Right lobe of liver (tissue), 6 donors: ENCODE data around the gene MACROH2A1. TPM values are rescaled to one million over a fixed set of nuclear protein-coding genes. Genes with fewer than 3 reads are reported as not detected.

Source experiments
- ATAC-seq, 4 donors: fragments of 200-7000 bp; cut with Tn5 transposase; one replicate each; pipeline ENCODE4 v1.9.1; 2020; ENCODE audit warnings: mild to moderate bottlenecking in 4 of 4, moderate library complexity in 4 of 4
- DNase-seq, 3 donors: peaks; one replicate each; pipeline ENCODE4 v3.0.0-alpha.2; 2020
- H3K27ac ChIP-seq, 3 donors: fragments of 200-600 bp; one replicate each; pipeline ENCODE4 v1.8.0; 2022
- H3K27me3 ChIP-seq, 2 donors: fragments of 200-600 bp; one replicate each; pipeline ENCODE4 v1.8.0; 2022
- H3K36me3 ChIP-seq, 4 donors: fragments of 200-600 bp; sonication (generic) in 1 of 4; one replicate each; pipeline versions ENCODE4 v1.5.1 to v1.8.0; 2017 to 2022; ENCODE audit warnings: control low read depth in 1 of 4
- H3K4me1 ChIP-seq, 4 donors: fragments of 200-600 bp; sonication (generic) in 1 of 4; one replicate each; pipeline versions ENCODE4 v1.5.1 to v1.8.0; 2017 to 2022; ENCODE audit warnings: control low read depth in 1 of 4
- H3K4me3 ChIP-seq, 3 donors: fragments of 200-600 bp; one replicate each; pipeline ENCODE4 v1.8.0; 2022
- H3K9me3 ChIP-seq, 4 donors: fragments of 200-600 bp; sonication (generic) in 1 of 4; one replicate each; pipeline versions ENCODE4 v1.5.1 to v1.8.0; 2017 to 2022; ENCODE audit warnings: control low read depth in 1 of 4
- POLR2A ChIP-seq: fragments of 450-650 bp; IDR thresholded peaks from one replicate; pipeline ENCODE4 v1.6.1; 2017; ENCODE audit warnings: antibody characterized with exemption, mild to moderate bottlenecking
- WGBS: methylation state at CpG from one replicate; pipeline ENCODE4 v1.1.6; 2018; ENCODE audit warnings: low coverage, low lambda C conversion rate; ENCODE audit not compliant: insufficient coverage; ENCODE audit errors: missing lambda C conversion rate; 5-methylcytosine and 5-hydroxymethylcytosine counted together
- intact Hi-C, 2 donors: fragments of 100-400 bp; cut with DNase I; formaldehyde crosslinking; loops; one replicate each; pipeline versions ENCODE4 v1.11.2 to v1.14.1; 2022
- total RNA-seq, 6 experiments: library from RNA; depleted of rRNA in 2 of 6; stranded (reverse); fragments of >200 nt in 2 of 6; fragmentation: NEBNext Ultra II Directional in 3 of 6; extraction: Animal tissue kit (Norgen Biotek cat#: 25700) in 3 of 6; gene quantifications; one replicate each; pipeline versions ENCODE4 v1.1.0 to v1.2.4, GENCODE V29; 2016 to 2023
- TF ChIP-seq, protein P1 (sequence below), 4 donors: fragments of 200-600 bp in 3 of 4; fragments of 450-650 bp in 1 of 4; IDR thresholded peaks; one replicate each; pipeline versions ENCODE4 v1.5.1 to v1.8.0; 2016 to 2022; ENCODE audit warnings: antibody characterized with exemption in 4 of 4, mild to moderate bottlenecking in 2 of 4
- donor health status: DM: no; HTN: yes; CAD: no.
- donor health status: DM: no; HTN: no; CAD: no.
- donor health status: DM: no; HTN: no; CAD: no.
- donor health status: DM: no; HTN: yes; CAD: no.
- donor health status: DM: no; HTN: yes; CAD: no.

The MACROH2A1 gene
- total RNA-seq, 6 experiments from 2014 or later: 40.0 to 113 (median 51.6) TPM

DNA sequence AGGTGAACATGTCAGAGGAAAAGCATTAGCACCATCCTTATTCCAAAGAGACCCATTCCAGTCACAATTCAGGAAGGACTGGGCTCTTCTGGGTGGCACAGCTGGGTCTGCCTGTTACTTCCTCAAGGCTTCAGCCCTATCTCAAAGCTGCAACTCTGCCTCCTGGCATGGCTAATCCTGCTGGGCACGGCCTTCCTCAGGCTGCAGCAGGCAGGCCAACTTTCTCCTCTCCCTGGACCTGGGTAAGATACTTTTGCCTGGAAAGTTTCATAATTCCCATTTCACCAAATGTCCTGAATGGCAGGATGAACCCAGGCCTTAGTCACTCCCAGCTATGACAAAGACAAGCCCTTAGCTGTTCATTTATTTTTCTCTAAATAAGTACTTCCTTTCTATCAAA, 50.1 kb downstream of the MACROH2A1 start:
- H3K36me3 ChIP-seq: peaks cover 0 to 17% (median 2%) of the 10 kb centered on the region in 4 donors
- no peaks in the 10 kb centered on the region for H3K27me3 ChIP-seq
- no peak for ATAC-seq
- no peak overlapping the region for H3K4me3 ChIP-seq
- no peaks in the 10 kb centered on the region for H3K9me3 ChIP-seq
- no peaks in the 10 kb centered on the region for H3K4me1 ChIP-seq
- no peak overlapping the region for H3K27ac ChIP-seq
- no CpG with 5 or more reads among the region's 1 CpG for WGBS
- TF ChIP-seq, protein P1, sequence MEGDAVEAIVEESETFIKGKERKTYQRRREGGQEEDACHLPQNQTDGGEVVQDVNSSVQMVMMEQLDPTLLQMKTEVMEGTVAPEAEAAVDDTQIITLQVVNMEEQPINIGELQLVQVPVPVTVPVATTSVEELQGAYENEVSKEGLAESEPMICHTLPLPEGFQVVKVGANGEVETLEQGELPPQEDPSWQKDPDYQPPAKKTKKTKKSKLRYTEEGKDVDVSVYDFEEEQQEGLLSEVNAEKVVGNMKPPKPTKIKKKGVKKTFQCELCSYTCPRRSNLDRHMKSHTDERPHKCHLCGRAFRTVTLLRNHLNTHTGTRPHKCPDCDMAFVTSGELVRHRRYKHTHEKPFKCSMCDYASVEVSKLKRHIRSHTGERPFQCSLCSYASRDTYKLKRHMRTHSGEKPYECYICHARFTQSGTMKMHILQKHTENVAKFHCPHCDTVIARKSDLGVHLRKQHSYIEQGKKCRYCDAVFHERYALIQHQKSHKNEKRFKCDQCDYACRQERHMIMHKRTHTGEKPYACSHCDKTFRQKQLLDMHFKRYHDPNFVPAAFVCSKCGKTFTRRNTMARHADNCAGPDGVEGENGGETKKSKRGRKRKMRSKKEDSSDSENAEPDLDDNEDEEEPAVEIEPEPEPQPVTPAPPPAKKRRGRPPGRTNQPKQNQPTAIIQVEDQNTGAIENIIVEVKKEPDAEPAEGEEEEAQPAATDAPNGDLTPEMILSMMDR (IDR thresholded peaks at IDR 0.05): no peak
- no peak for DNase-seq
- intact Hi-C loops: no loop called here

DNA sequence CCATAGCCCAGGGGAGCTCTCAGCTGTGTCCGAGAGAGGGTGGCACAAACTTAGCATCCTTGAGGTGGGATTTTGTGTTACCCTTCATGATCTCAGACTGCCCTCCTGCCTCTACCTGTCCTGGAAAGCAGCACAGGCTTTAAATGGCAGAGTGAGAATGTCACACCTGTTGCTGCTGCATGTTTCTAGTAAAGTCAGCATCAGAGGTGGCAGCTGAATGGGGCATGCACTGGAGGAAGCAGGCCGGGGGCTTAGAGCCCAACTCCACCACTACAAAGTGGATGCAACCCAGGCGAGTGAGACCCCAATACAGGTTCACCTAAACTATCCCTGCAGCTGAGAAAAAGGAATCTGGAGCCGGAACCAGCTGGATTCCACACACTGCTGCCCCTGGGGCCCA, 51.6 kb downstream of the MACROH2A1 start:
- ATAC-seq: peak in 1 of 4 donors; percentile 20
- 90% methylated on average over 2 of the region's 4 CpGs for WGBS
- H3K36me3 ChIP-seq: peaks cover 0 to 31% (median 10%) of the 10 kb centered on the region in 4 donors

DNA sequence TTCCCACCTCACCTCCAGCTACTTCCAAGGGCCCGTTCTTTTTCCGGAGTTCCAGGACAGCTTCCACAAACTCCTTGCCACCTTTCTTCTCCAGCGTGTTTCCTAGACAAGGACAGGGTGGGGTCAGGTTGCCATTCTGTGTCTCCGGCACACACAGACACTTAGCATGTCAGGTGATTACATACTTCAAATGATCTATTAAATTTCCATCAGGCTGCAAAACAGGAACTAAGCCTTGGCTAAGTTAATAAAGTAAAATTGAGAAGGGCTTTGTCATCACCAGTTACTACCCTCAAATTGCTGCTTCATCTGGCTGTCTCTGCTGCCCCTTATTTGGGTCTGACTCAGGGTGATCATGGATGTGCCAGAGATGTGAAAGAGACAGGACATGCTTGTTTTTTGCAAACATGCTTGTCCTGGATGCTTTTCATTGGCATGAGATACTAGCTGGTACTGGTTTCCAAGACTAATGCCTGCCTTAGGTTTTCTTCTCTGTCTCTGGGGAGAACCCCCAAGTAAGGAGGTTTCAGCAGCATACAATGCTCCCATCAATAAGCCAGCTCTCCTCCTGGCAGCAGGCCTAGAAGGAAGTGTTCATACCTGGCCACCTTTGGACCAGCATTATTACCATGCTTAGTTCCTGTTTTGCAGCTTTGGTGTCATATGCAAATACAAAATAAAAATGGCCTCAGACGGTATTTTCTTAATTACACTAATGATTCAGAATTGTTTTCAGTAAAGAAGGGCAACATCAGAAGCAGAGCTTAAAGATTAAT, 52.9 kb downstream of the MACROH2A1 start:
- TF ChIP-seq, protein P1 (IDR thresholded peaks at IDR 0.05): no peak
- TF ChIP-seq POLR2A: no peak
- ATAC-seq (no peak), DNase-seq (no peak)
- intact Hi-C loops: no loop called here
- Histone ChIP-seq H3K4me3 (no peak overlapping the region), H3K27me3 (no peaks in the 10 kb centered on the region), H3K36me3 (peaks cover 0 to 44% (median 16%) of the 10 kb centered on the region in 4 donors), H3K4me1 (no peaks in the 10 kb centered on the region), H3K9me3 (no peaks in the 10 kb centered on the region), H3K27ac (no peak overlapping the region)
- 80% methylated on average over 4 of the region's 5 CpGs for WGBS

More for the DNA sequence above, 51.6 kb downstream of the MACROH2A1 start:
- H3K4me1 ChIP-seq: no peaks in the 10 kb centered on the region
- H3K27me3 ChIP-seq: no peaks in the 10 kb centered on the region
- no peaks in the 10 kb centered on the region for H3K9me3 ChIP-seq
- H3K27ac ChIP-seq: no peak overlapping the region
- H3K4me3 ChIP-seq: no peak overlapping the region
- TF ChIP-seq, protein P1 (IDR thresholded peaks at IDR 0.05): no peak
- TF ChIP-seq POLR2A: no peak
- DNase-seq: no peak
- intact Hi-C loops: no loop called here

DNA sequence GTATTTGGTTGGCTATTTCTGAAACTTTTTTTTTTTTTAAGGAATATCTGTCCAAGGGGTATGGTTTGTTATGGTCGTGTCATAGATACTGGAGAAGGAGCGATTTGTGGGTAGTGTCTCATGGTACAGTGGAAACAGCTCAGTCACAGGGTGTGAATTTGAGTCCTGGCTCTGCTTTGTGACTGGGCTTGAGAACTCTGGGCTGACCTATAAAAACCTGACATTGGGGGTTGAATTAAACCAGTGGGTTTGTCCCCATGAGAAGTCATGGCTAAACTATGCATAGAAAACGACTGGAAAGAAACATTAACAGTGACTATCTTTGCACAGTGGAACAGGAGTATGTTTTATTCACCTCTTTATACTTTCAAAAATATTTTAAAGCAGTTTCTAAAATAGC, 54.7 kb downstream of the MACROH2A1 start:
- Histone ChIP-seq H3K4me3 (no peak overlapping the region), H3K4me1 (no peaks in the 10 kb centered on the region), H3K27me3 (no peaks in the 10 kb centered on the region), H3K9me3 (no peaks in the 10 kb centered on the region), H3K36me3 (peaks cover 0 to 56% (median 17%) of the 10 kb centered on the region in 4 donors), H3K27ac (no peak overlapping the region)
- no peak for ATAC-seq
- DNase-seq: no peak
- WGBS: 96% methylated on average over 3 of the region's 3 CpGs
- intact Hi-C loops: no loop called here
- no peak for TF ChIP-seq POLR2A
- TF ChIP-seq, protein P1 (IDR thresholded peaks at IDR 0.05): no peak
